Measurements from ENCODE around the gene PERM1.
A peak's percentile ranks its signal among the peaks of the same experiment; 100 is the strongest.
"Not testable (repeated sequence)": the region's sequence is repeated elsewhere in the genome, so short reads cannot be mapped to it uniquely, and the experiment has no call there.

PERM1 gene

DNA sequence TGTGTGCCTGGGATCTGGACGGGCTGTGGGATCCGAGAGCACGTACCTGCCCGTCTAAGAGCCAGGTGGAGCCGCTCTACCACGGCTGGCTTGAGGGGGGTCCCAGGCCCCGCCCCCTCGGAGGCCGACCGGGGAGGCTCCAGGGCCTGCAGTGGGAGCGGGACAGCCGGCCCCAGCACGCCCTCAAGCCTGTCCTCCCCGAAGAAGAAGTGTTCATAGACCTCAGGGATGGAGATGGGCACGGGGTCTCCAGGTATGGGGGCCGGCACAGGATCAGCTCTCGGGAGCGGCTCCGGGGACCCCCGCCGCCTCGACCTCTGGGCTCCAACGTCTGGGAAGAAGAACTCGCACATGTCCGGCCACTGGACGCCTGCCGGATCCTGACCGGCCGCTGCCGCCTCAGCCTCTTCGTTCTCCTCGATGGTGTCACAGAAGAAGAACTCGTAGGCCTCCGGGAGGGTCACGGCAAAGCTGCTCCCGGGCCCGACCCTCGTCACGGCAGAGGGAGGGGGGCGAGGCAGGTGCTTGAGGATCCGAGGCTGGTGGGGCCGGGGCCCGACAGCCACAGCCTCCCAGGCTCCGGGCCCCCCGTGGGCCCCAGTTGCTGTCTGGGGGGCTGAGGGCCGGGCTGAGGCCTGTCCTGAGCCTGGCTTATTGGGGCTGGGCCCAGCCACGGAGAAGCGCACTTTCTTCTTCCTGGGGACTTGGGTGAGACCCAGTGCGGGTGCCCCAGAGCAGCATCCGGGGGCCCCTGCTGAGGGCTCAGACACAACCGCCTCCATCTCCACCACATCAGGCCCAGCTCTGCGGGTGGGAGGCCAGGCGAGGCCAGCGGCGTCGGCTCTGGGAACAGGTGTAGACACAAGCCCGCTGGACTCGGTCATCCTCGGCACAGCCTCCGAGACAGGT lies 2.8 kb downstream of the PERM1 start:
- no peak for DNase-seq (ENCODE audit: extremely low read depth in 1 of 2, low read depth in 1 of 2)

GRCh38 chr1:978069-978834 lies 3.6 kb downstream of the PERM1 start:
- no peak for DNase-seq (ENCODE audit: extremely low read depth in 1 of 2, low read depth in 1 of 2)

DNA sequence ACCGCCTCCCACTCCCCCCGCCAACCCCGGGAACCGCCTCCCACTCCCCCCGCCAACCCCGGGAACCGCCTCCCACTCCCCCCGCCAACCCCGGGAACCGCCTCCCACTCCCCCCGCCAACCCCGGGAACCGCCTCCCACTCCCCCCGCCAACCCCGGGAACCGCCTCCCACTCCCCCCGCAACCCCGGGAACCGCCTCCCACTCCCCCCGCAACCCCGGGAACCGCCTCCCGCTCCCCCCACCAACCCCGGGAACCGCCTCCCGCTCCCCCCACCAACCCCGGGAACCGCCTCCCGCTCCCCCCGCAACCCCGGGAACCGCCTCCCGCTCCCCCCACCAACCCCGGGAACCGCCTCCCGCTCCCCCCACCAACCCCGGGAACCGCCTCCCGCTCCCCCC lies 5.1 kb downstream of the PERM1 start:
- not testable (repeated sequence) for DNase-seq (ENCODE audit: extremely low read depth in 1 of 2, low read depth in 1 of 2)

DNA sequence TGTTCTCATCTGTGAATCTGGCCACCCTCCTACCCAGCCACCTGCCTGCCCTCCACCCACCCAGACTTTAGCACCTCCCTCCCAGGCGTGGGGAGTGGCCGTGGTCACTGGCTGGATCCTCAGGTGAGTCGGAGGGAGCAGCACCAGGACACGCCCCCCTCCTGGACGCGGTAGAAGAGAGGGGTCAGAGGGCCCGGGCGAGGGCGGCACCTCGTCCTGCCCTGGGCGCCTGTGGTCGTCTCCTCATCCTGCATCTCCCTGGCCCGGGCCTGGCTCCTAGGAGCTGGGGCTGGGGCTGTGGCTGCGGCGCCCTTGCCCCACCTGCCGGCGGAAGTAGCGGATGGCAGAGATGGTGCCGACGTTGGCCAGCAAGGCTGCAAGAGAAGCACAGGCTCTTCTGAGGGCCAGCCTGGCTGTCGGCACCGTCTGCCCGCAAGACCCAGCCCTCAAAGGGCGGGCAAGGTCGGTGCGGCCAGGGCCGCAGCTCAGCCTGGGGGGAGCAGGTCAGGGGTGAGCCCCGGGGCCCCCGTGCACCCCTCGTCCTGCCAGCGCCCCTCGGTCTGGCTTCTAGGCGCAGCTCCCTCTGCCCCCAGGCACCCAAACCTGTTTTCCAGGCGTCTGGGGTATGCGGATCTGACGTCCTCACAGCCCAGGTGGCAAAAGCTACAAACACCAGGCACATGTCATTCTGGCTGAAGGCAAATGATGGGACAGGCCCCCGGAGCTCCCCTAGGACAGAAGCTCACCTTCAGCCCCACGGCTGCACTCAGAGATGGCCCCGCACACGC lies 5.8 kb downstream of the PERM1 start:
- peak in 1 of 2 donors; percentile 53 for DNase-seq (ENCODE audit: extremely low read depth in 1 of 2, low read depth in 1 of 2)

GRCh38 chr1:975365-975764 lies 6.5 kb downstream of the PERM1 start:
- DNase-seq (ENCODE audit: extremely low read depth in 1 of 2, low read depth in 1 of 2), result no peak

DNA sequence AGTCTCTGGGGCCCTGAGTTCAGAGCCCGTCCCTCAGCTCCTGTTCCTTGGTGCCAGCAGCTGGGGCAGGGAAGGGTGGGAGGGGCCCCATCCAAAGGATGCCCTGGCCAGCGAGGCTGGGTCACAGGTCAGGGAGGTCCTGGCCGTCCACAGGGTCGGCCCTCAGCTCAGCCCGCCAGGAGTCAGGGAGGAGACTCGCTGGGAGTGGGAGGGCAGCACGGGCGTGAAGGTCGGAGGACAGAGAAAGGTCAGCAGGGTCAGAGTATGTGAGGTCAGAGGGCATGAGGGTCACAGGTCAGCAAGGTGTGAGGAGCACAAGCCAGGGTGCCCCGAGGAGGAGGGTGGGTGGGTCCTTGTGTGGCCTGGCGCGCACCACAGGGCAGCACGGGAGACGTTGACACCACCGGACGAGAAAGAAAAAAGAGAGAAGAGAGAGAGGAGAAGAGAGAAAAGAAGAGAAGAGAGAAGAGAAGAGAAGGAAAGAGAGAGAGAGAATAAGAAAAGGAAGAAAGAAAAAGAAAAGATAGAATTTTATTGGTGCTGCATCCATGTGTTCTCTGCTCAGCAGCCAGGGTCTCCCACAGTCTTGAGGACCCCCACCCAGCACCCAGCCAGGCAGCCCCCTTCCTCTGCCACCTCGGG lies 7.1 kb downstream of the PERM1 start:
- DNase-seq (ENCODE audit: extremely low read depth in 1 of 2, low read depth in 1 of 2), result no peak

GRCh38 chr1:974293-974640 lies 7.6 kb downstream of the PERM1 start:
- DNase-seq (ENCODE audit: extremely low read depth in 1 of 2, low read depth in 1 of 2), result no peak

- DNase-seq (ENCODE audit: extremely low read depth in 1 of 2, low read depth in 1 of 2), result no peak
These were observed 8.2 kb downstream of the PERM1 start for GRCh38 chr1:973459-974292.

GRCh38 chr1:972726-973458 lies 9.0 kb downstream of the PERM1 start:
- DNase-seq (ENCODE audit: extremely low read depth in 1 of 2, low read depth in 1 of 2), result no peak

- no peak for DNase-seq (ENCODE audit: extremely low read depth in 1 of 2, low read depth in 1 of 2)
These were observed 10.0 kb downstream of the PERM1 start for GRCh38 chr1:971751-972506.

GRCh38 chr1:970973-971730 lies 10.7 kb downstream of the PERM1 start:
- DNase-seq (ENCODE audit: extremely low read depth in 1 of 2, low read depth in 1 of 2), result no peak

GRCh38 chr1:970242-970972 lies 11.5 kb downstream of the PERM1 start:
- no peak for DNase-seq (ENCODE audit: extremely low read depth in 1 of 2, low read depth in 1 of 2)

GRCh38 chr1:969260-969855 lies 12.5 kb downstream of the PERM1 start:
- no peak for DNase-seq (ENCODE audit: extremely low read depth in 1 of 2, low read depth in 1 of 2)

GRCh38 chr1:967466-968343 lies 14.2 kb downstream of the PERM1 start:
- DNase-seq (ENCODE audit: extremely low read depth in 1 of 2, low read depth in 1 of 2), result no peak

- DNase-seq (ENCODE audit: extremely low read depth in 1 of 2, low read depth in 1 of 2), result peak; percentile 56 to 79
These were observed 15.1 kb downstream of the PERM1 start for GRCh38 chr1:966704-967300.

All from activated CD8-positive, alpha-beta memory T cell treated with anti-CD3 and anti-CD28 coated beads for 1 hour (primary cell).